Stomach (tissue), 4 donors: Measurements from ENCODE around the gene TXNDC15.

Experiments used
- POLR2A ChIP-seq, 4 donors: fragments of 450-650 bp; IDR thresholded peaks; one replicate each; pipeline ENCODE4 v1.6.1; 2016; ENCODE audit warnings: antibody characterized with exemption in 4 of 4, control low read depth in 2 of 4, mild to moderate bottlenecking in 1 of 4, moderate library complexity in 1 of 4
- POLR2AphosphoS5 ChIP-seq, 3 donors: sonication (generic); formaldehyde crosslinking; IDR thresholded peaks; one replicate each; pipeline ENCODE4 v1.6.1; 2016; ENCODE audit warnings: antibody characterized with exemption in 3 of 3
- TF ChIP-seq, protein P1 (sequence below), 7 experiments: fragments of 450-650 bp in 4 of 7; fragments of 200-600 bp in 3 of 7; sonication (generic) in 3 of 7; IDR thresholded peaks; one replicate each; pipeline ENCODE4 v1.5.1; 2016 to 2019; ENCODE audit warnings: antibody characterized with exemption in 7 of 7, control low read depth in 2 of 7, mild to moderate bottlenecking in 1 of 7

DNA sequence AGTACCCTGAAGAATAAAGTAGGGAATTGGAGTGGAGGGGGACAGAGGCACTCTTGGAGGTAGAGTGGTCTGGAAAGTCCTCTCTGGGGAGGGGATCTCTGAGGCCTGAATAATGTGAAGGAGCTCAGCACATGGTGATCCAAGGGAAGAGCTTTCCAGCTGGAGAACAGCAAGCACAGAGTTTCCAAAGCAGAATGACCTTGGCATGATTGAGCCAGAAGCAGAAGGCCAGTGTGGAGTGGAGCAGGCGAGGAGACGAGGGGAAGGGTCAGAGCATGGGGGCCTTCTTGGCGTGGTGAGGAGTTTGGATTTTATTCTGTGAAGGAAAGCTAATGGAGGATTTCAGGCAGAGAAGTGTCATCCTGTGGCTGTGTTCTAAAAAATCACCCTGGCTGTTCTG, 39.1 kb downstream of the TXNDC15 start:
- no peak for TF ChIP-seq POLR2AphosphoS5 (IDR thresholded peaks at IDR 0.05)
- TF ChIP-seq, protein P1, sequence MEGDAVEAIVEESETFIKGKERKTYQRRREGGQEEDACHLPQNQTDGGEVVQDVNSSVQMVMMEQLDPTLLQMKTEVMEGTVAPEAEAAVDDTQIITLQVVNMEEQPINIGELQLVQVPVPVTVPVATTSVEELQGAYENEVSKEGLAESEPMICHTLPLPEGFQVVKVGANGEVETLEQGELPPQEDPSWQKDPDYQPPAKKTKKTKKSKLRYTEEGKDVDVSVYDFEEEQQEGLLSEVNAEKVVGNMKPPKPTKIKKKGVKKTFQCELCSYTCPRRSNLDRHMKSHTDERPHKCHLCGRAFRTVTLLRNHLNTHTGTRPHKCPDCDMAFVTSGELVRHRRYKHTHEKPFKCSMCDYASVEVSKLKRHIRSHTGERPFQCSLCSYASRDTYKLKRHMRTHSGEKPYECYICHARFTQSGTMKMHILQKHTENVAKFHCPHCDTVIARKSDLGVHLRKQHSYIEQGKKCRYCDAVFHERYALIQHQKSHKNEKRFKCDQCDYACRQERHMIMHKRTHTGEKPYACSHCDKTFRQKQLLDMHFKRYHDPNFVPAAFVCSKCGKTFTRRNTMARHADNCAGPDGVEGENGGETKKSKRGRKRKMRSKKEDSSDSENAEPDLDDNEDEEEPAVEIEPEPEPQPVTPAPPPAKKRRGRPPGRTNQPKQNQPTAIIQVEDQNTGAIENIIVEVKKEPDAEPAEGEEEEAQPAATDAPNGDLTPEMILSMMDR (IDR thresholded peaks at IDR 0.05): no peak
- no peak for TF ChIP-seq POLR2A (IDR thresholded peaks at IDR 0.05)
